GM18867 (cell line): ENCODE results near the gene C16orf74.

Source experiments
- ATAC-seq: cut with Tn5 transposase; IDR thresholded peaks from one replicate; pipeline ENCODE4 v1.9.1; 2021; ENCODE audit warnings: mild to moderate bottlenecking, moderate library complexity; ENCODE audit not compliant: unreplicated experiment

C16orf74 gene

GRCh38 chr16:85750146-85750826, 610 bp downstream of the C16orf74 start:
- no peak for ATAC-seq

DNA sequence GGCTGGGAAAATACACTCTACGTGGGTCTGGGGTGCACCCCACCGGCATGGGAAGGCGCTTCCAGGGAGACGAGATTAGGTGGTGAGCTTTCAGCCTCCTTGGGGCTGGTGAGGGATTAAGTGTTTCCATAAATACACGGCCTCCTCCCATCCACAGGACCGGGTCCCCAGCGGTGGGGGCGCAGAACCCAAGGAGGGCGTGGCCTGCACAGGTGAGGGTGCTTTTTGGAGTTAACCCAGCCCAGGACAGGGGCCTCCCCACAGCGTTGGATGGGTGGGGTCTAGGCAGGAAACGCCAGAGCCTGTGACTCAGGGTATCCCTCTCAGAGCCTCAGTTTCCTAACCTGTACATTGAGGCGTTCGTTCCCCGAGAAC, 1.1 kb downstream of the C16orf74 start:
- ATAC-seq = no peak

DNA sequence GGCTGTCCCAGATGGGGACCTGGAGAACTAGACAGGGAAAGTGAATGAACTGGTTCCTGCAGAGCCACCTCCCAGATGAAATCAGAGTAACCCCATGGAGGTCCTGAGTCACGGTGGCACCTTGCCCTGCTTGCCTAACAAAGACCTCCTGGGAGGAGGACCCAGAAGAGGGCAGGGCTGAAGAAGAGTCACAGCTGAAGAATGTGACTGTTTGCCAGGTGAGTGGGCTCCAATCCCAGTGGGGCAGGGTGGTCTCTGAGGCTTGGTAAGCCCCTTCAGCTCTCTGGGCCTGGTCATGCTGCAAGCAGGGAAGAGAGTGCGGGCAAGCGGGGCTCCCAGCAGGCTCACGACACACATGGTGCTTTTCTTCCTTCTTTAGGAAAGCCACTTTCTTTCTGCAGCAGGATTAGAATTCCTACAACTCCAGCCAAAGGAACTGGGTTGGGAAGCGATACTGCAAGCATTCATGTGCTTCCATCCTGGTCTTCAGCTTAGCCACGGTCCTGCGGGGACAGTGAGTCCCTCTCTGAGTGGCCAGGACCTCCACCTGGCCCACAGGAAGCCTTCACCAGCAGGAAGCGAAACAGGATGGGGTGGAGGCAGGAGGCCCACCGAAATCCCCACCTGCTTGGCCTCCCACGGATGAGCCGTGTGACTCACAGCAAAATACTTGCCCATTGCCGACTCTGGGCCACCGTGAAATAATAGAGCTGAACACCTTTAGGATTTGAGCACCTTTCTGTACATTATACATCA, 4.3 kb downstream of the C16orf74 start:
- no peak for ATAC-seq

DNA sequence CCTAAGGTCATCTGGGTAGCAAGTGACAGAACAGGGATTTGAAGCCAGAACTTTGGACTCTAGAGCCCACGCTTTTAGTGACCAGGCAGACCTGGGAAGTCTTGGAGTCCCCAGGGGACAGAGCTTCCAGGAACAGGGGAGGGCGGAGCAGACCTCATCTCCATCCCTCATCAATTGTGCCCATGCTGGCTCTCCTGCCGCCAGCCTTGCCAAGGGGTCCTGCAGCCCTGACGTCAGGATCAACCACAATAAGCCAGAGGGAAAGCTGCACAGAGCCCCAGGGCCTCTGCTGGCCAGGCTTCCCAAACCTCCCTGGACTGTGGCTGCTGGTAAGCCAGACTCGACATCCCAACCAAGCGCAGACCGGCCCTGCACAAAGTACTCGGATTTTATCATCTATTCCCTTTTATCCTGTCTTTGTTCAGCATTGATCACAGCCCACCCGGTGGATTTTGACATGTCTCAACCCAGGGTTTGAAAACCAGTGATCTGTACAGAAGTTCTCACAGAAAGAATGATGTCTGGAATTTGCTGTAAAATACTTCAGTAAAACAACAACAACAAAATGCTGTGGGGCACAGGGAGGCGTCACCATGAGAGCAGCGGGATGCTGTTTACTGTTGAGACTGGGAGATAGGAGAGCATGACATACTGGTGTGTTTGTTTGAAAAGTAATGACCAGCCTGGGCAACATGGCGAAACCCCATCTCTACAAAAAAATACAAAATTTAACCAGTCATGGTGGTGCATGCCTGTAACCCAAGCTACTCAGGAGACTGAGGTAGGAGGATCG, 11.8 kb downstream of the C16orf74 start:
- no peak for ATAC-seq

DNA sequence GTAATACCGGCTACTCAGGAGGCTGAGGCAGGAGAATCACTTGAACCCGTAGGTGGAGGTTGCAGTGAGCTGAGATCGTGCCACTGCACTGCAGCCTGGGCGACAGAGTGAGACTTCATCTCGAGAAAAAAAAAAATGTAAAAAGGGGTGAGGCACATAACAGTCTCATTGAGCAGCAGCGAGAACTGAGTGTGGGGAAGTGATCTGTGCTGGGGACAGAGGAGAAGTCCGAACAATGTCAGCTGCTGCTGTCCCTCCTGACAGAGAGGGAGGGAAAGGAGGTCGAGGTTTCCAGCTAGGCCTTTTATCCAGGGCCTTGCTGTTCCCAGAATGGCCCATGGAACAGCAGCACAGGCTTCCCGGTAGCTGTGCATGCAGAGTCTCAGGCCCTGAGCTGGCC, 14.0 kb downstream of the C16orf74 start:
- ATAC-seq = no peak

- no peak for ATAC-seq
Observed at GRCh38 chr16:85735946-85736345, 14.9 kb downstream of the C16orf74 start.

DNA sequence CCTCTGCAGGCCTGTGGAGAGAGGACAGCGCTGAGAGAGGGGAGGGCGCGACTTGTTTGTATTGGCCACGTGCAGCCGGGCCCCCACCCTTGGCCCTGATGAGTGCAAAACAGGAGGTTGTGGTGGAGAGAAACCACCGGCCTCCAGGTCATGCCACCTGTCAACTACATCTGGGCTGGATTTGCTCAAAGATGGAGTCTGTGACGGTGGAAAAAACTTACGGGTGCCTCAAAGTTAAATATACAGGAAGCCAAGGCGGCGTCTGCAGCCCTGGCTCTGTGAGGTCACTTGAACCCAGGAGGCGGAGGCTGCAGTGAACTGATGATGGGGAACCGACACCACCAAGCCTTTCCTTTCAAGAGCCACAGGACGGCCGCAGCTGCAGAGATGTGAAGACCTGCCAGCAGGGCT, 15.7 kb downstream of the C16orf74 start:
- ATAC-seq = peak; percentile 77

GRCh38 chr16:85734311-85735017, 16.4 kb downstream of the C16orf74 start:
- no peak for ATAC-seq

- ATAC-seq = no peak
Observed at GRCh38 chr16:85733839-85734170, 17.1 kb downstream of the C16orf74 start.

- no peak for ATAC-seq
Observed at GRCh38 chr16:85733155-85733838, 17.6 kb downstream of the C16orf74 start.

GRCh38 chr16:85731179-85731578, 19.7 kb downstream of the C16orf74 start:
- ATAC-seq = no peak

DNA sequence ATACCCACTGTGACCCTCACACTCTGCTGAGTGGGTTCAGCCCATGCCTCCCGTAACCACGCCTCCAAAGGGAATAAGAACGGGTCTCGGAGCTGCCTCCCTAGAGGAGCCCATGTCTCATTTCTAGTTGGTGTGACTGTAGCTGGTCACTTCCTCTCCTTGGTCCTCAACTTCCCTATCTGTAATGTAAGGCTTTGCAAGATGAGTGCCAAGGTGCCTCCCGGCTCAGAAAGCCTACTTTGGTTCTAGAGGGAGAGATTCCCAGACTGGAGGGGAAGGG, 20.8 kb downstream of the C16orf74 start:
- ATAC-seq = no peak

GRCh38 chr16:85729452-85730185, 21.3 kb downstream of the C16orf74 start:
- ATAC-seq = no peak

- ATAC-seq = no peak
Observed at GRCh38 chr16:85728879-85729278, 22.0 kb downstream of the C16orf74 start.

DNA sequence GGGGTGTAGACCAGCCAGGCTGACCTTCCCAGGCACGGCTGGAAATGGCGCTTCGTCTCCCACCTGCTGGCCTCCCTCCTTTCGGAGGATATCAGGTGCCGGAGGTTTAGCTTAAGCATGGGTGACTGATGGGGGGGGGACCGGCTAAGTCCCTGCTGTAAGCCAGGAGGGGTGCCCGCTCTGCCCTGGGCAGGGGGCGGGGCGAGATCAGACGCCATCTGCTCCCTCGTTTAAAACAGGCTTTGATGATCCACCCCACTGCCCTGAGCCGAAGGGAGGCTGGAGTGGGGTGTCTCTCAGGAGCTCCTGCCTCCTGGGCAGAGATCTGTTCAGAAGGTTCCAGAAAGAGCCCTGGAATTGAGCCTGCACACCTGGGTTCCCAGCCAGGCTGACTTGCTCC, 26.0 kb downstream of the C16orf74 start:
- ATAC-seq = no peak

DNA sequence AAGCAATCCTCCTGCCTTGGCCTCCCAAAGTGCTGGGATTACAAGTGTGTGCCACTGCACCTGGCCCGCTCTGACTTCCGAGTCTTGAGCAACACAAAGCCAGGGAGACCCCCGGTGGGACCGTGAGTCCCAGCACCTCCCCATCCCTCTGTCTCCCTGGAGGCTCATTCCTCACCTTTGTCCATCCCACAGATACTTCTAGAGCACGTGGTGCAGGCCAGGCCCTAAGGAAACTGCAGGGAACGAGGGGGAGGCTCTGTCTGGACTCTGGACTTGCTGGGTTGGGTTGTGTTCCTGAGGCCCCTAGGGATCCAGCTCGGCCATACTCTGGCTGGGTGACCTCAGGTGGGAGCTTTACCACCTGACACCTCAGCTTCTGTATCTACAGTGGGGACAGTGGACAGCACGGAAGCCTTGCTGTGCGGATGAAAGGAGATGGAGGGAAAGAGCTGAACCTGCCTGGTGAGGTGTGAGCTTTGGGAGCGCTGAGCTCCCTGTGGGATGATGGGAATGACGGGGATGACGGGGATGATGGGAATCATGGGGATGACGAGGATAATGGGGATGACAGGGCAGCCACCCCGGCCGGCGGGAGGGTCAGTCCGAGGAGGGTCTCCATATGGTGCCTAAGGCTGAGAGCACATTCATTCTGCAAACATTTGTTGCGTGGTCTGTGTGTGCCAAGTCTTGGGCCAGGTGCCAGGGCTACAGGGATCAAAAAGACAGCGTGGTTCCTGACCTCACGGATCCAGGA, 26.6 kb downstream of the C16orf74 start:
- ATAC-seq = no peak

- ATAC-seq = no peak
Observed at GRCh38 chr16:85722128-85722893, 28.6 kb downstream of the C16orf74 start.

DNA sequence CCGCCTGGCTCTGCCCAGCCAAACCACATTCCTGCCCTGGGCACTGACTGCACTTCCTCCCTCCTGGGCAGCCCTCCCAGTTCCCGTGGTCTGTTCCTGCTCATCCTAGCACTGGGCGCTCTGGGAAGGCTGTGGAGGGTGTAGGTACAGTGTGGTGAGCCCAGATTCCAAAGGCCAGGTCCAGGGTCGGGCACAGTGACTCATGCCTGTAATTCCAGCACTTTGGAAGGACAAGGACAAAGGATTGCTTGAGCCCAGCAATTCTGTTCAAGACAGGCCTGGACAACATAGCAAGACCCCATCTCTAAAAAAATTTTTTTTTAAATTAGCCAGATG, 30.6 kb downstream of the C16orf74 start:
- ATAC-seq = no peak
